NB4 (cell line): ENCODE measurements around the gene ZNF577.
A peak's percentile ranks its signal among the peaks of the same experiment; 100 is the strongest.

Experiments
- DNase-seq: peaks from one replicate; pipeline ENCODE4 v3.0.0; 2010; ENCODE audit warnings: low read depth
- H3K4me3 ChIP-seq: one replicate; pipeline ENCODE4 v1.5.1; 2011; ENCODE audit warnings: mild to moderate bottlenecking, low read depth, low read length, moderate library complexity
- MAX ChIP-seq: IDR thresholded peaks from 2 replicates; pipeline ENCODE4 v1.6.1; 2011; ENCODE audit warnings: low read depth, low read length
- MYC ChIP-seq: IDR thresholded peaks from 2 replicates; pipeline ENCODE4 v1.6.1; 2011; ENCODE audit warnings: low read depth, low read length
- POLR2A ChIP-seq: IDR thresholded peaks from 2 replicates; pipeline ENCODE4 v1.6.1; 2011; ENCODE audit warnings: mild to moderate bottlenecking; ENCODE audit not compliant: insufficient read length; ENCODE audit errors: extremely low read depth
- TF ChIP-seq, protein P1 (sequence below): IDR thresholded peaks from one replicate; pipeline ENCODE4 v1.5.1; 2012; ENCODE audit warnings: low read depth, low read length

The ZNF577 gene

DNA sequence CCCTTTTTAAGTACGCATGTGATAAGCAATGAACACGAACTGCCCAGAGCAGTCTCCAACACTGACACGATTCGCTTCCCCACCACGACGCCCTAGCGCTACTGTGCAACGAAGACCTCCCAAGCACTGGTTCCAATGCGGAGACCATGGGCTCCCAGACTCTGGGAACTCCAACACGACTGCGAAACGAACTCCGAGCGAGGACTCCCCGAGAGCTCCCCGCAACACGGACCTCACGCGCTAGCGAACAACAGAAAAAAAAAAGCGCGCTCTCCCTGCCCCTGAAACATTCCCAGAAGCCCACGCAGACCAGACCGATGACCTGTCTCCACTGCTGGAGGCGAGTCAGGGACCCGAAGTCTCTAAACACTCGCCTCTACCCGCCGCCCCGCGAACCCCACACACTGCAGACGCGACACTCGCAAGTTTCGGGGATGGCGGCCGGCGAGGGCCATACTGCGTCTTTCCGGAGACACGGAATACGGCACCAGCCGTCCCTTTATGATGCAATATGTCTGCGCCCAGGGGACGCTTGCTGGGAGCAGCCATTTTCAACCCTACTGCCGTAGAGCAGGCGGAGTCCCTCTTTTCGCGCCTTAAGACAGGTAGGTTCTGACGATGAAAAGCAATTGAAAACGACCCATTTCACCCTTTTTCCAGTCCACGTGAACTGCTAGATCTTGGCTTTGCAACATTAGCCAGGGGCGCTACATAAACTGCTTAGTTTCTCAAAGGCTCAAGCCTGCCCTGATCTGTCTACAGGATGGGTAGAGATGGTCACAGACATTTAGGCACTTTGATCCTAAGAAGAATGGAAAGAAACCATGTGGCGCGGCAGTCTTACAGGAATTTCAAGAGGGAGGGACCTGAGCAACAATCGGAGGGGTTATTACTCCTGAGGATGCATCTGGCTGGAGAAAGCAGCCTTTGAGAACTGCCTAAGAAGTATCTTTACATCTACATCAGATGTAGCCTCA lies at the start of gene ZNF577:
Gene ZNF577, minus strand, starts transcription at position 430 of the 977 bp plus-strand sequence. CDS start 7,569 bp downstream, outside the sequence.
- H3K4me3 ChIP-seq = peak within 1 kb of the TSS; percentile 76
- TF ChIP-seq MYC = no peak
- TF ChIP-seq POLR2A = peak; percentile 40
- TF ChIP-seq MAX = peak; percentile 47; the same call in 1 of the 2 replicates
- TF ChIP-seq, protein P1, sequence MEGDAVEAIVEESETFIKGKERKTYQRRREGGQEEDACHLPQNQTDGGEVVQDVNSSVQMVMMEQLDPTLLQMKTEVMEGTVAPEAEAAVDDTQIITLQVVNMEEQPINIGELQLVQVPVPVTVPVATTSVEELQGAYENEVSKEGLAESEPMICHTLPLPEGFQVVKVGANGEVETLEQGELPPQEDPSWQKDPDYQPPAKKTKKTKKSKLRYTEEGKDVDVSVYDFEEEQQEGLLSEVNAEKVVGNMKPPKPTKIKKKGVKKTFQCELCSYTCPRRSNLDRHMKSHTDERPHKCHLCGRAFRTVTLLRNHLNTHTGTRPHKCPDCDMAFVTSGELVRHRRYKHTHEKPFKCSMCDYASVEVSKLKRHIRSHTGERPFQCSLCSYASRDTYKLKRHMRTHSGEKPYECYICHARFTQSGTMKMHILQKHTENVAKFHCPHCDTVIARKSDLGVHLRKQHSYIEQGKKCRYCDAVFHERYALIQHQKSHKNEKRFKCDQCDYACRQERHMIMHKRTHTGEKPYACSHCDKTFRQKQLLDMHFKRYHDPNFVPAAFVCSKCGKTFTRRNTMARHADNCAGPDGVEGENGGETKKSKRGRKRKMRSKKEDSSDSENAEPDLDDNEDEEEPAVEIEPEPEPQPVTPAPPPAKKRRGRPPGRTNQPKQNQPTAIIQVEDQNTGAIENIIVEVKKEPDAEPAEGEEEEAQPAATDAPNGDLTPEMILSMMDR = no peak
- peak; percentile 93 for DNase-seq

- TF ChIP-seq MYC (no peak), MAX (no peak)
- H3K4me3 ChIP-seq = no peak overlapping the region
- DNase-seq = no peak
Measured at GRCh38 chr19:51931921-51932320, 44.2 kb upstream of the ZNF577 start.

DNA sequence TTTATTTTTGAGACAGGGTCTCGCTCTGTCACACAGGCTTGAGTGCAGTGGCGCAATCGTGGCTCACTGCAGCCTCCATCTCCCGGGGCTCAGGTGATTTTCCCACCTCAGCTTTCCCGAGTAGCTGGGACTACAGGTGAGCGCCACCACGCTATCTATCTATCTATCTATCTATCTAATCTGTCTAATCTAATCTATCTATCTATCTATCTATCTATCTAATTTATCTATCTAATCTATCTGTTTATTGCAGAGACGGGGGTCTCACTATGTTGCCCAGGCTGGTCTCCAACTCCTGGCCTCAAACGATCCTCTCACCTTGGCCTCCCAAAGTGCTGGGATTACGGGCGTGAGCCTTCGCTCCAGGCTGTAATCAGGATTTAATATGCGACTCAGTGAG lies 40.1 kb upstream of the ZNF577 start:
- H3K4me3 ChIP-seq = peak overlapping the region; percentile 91
- no peak for TF ChIP-seq MYC
- TF ChIP-seq POLR2A = no peak
- TF ChIP-seq, protein P1 = no peak
- DNase-seq = no peak

- peak; percentile 94 for DNase-seq
- TF ChIP-seq, protein P1 = no peak
- peak; percentile 89 for TF ChIP-seq MAX
- TF ChIP-seq MYC = no peak; the same call in 1 of the 2 replicates
- no peak for TF ChIP-seq POLR2A
- peak within 1 kb of the TSS; percentile 91 for H3K4me3 ChIP-seq
Measured at GRCh38 chr19:51926784-51927741, 39.3 kb upstream of the ZNF577 start, which contains the start of gene ZNF613. Gene ZNF613, plus strand, starts transcription at chr19:51927472. Its CDS starts 8,749 bp downstream, at chr19:51936221.

GRCh38 chr19:51926426-51926783 lies 38.7 kb upstream of the ZNF577 start:
- no peak for DNase-seq
- TF ChIP-seq, protein P1 = no peak
- TF ChIP-seq MYC (no peak), MAX (no peak), POLR2A (no peak)
- H3K4me3 ChIP-seq = no peak overlapping the region
